GM13977 (cell line): ENCODE results near the gene IFNL3.

Source experiments
- DNase-seq: peaks from one replicate; pipeline ENCODE4 v3.0.0; 2012; ENCODE audit warnings: low spot score
- in situ Hi-C: fragments of 300-500 bp; cut with MboI; formaldehyde crosslinking; loops from one replicate; pipeline ENCODE4 v1.12.0; 2022; ENCODE audit warnings: low sequenced_read_pairs, low pct_unique_long_range_greater_than_20kb, mixed read lengths, inconsistent platforms; ENCODE audit not compliant: unreplicated experiment
- TF ChIP-seq, protein P1 (sequence below): IDR thresholded peaks from 2 replicates; pipeline ENCODE4 v1.5.1; 2012; ENCODE audit warnings: mild to moderate bottlenecking, control low read depth; ENCODE audit not compliant: insufficient read depth; ENCODE audit errors: extremely low read depth, missing control alignments

IFNL3 gene

DNA sequence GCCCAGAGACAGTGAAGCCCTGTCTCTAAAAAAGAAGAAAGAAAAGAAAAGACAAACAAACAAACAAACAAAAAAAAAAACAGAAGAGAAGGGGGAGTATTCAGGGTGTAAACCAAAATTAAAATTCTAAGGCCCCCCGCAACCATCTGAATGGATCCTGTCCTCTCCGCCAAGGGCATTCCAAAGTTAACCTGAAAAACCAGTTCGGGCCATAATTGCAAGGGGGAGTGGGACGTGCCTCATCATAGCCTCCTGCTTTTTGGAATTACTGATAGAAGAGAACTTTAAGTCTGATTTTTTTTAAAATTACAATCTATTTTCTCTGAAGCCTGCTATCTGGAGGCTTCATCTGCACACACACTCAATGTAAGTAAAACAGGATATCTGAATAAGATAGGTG, 17.7 kb upstream of the IFNL3 start:
- DNase-seq = no peak
- in situ Hi-C loops = no loop called here
- TF ChIP-seq, protein P1, sequence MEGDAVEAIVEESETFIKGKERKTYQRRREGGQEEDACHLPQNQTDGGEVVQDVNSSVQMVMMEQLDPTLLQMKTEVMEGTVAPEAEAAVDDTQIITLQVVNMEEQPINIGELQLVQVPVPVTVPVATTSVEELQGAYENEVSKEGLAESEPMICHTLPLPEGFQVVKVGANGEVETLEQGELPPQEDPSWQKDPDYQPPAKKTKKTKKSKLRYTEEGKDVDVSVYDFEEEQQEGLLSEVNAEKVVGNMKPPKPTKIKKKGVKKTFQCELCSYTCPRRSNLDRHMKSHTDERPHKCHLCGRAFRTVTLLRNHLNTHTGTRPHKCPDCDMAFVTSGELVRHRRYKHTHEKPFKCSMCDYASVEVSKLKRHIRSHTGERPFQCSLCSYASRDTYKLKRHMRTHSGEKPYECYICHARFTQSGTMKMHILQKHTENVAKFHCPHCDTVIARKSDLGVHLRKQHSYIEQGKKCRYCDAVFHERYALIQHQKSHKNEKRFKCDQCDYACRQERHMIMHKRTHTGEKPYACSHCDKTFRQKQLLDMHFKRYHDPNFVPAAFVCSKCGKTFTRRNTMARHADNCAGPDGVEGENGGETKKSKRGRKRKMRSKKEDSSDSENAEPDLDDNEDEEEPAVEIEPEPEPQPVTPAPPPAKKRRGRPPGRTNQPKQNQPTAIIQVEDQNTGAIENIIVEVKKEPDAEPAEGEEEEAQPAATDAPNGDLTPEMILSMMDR = no peak

DNA sequence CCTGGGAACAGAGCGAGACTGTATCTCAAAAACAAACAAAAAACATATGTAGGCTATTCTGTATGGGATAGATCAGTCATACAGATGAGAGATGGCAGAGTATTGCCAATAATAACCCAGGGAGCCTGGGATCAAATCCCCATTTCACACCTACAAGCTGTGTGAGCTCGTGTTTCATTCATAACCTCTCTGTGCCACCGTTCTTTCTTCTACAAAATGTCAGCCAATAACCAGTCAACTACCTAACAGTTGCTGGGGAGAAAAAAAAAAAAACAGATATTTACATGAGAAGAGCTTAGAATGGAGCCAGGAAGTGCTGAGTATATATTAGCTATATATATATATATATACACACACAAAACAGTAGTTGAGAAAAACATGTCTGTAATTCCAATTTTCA, 16.9 kb upstream of the IFNL3 start:
- TF ChIP-seq, protein P1 = no peak
- no peak for DNase-seq
- in situ Hi-C loops = no loop called here

DNA sequence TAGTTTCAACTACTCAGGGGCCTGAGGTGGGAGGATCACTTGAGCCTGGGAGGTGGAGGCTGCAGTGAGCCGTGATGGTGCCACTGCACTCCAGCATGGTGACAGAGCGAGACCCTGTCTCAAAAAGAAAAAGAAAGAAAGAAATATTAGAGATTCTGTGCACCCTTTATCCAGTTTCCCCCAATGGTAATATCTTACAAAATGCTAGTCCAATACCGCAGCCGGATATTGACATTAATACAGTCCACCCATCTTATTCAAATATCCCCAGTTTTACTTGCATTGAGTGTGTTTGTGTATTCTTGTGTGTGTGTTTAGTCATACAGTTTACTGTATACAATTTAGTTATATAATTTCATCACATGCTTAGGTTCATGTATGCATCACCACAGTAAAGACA, 12.4 kb upstream of the IFNL3 start:
- TF ChIP-seq, protein P1 = no peak
- in situ Hi-C loops = no loop called here
- no peak for DNase-seq

DNA sequence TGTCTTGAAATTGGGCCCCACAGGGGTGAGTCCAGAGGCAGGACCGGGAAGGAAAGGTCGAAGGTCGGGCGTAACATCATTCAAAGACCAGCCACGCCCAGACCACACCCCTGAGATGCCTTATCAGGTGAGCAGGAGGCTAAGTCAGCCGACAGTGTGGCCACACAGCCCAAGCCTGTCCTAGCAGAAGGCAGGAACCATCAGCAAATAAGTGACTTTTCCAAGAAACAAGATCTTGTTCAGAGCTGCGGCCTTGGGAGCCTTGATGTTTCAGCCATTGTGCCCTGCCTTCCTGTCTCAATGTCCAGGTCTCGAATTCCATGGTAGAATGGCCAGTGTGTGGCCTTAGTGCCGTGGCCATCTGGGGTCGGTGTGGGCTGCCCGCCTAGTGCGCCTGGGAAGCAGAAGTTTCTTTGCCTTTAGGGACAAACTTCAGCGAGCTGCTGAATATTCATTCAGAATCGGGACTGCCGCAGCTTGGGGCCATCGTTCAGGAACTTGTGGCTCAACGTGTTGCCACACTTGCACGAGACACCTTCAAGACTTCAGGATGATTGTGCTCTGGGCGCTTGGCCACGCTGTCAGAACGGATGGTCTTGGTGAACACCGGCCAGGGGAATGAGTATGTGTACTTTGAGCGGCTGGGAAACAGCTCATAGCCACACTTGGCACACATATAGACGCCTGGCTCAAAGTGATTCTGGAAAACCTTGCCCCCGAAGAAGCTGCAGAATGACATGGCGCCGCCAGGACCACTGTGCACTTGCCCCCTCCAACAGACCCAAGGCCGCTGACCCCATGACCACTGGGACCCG, 9.9 kb upstream of the IFNL3 start:
- in situ Hi-C loops = no loop called here
- no peak for DNase-seq
- TF ChIP-seq, protein P1 = no peak

DNA sequence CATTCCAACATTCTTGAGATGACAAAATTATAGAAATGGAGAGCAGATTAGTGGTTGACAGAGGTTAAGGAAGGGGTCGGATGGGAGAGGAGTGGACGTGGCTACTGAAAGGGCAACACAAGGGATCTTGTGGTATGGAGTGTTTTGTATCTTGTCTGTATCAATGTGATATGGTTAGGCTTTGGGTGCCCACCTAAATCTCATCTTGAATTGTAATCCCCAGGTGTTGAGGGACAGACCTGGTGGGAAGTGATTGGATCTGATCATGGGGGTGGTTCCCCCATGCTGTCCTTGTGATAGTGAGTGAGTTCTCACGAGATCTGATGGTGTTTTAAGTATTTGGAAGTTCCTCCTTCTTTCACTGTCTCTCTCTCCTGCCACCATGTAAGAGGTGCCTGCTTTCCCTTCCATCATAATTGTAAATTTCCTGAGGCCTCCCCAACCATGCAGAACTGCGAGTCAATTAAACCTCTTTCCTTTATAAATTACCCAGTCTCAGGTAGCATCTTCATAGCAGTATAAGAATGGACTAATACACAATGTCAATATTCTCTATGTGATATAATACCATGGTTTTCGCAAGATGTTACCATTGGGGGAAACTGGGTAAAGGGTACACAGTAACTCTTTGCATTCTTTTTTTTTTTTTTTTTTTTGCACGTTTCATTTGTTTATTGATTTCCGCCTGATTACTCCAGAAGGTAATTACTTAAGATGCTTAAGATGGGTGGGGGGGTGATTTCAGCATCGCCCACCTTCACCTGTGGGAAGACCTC, 8.8 kb upstream of the IFNL3 start:
- TF ChIP-seq, protein P1 = no peak
- in situ Hi-C loops = no loop called here

DNA sequence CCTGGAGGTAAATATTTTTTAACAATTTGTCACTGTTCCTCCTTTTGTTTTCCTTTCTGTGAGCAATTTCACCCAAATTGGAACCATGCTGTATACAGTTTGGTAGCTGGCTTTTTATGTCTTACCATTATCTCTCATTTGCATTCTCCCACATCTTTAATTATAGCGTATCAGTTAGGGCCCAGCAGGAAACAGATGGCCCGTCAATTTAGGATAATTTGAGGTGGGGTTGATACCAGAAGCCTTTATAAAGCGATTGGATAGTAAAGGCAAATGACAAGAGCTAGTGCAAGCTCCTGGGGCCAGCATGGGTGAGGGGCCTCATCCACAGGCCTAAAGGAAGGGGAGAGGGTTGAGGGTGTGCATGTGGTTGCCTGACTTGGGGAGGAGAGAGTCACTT, 7.7 kb upstream of the IFNL3 start:
- in situ Hi-C loops = no loop called here
- no peak for DNase-seq

More for the DNA sequence above, 8.8 kb upstream of the IFNL3 start:
- no peak for DNase-seq

More for the DNA sequence above, 7.7 kb upstream of the IFNL3 start:
- TF ChIP-seq, protein P1 = no peak
